Parietal lobe (tissue), 2 donors: ENCODE measurements around the gene IGSF10. TPM values are rescaled to one million over a fixed set of nuclear protein-coding genes. Genes with fewer than 3 reads are reported as not detected.

Experiments
- small RNA-seq: library from RNA; depleted of rRNA; stranded (forward); fragments of <200 nt; gene quantifications from one replicate; pipeline ENCODE3, GENCODE V24; 2014; ENCODE audit warnings: low replicate concordance
- total RNA-seq: library from RNA; depleted of rRNA; stranded (reverse); fragments of >200 nt; gene quantifications from one replicate; pipeline ENCODE4 v1.2.3, GENCODE V29; 2014

IGSF10 gene, protein sequence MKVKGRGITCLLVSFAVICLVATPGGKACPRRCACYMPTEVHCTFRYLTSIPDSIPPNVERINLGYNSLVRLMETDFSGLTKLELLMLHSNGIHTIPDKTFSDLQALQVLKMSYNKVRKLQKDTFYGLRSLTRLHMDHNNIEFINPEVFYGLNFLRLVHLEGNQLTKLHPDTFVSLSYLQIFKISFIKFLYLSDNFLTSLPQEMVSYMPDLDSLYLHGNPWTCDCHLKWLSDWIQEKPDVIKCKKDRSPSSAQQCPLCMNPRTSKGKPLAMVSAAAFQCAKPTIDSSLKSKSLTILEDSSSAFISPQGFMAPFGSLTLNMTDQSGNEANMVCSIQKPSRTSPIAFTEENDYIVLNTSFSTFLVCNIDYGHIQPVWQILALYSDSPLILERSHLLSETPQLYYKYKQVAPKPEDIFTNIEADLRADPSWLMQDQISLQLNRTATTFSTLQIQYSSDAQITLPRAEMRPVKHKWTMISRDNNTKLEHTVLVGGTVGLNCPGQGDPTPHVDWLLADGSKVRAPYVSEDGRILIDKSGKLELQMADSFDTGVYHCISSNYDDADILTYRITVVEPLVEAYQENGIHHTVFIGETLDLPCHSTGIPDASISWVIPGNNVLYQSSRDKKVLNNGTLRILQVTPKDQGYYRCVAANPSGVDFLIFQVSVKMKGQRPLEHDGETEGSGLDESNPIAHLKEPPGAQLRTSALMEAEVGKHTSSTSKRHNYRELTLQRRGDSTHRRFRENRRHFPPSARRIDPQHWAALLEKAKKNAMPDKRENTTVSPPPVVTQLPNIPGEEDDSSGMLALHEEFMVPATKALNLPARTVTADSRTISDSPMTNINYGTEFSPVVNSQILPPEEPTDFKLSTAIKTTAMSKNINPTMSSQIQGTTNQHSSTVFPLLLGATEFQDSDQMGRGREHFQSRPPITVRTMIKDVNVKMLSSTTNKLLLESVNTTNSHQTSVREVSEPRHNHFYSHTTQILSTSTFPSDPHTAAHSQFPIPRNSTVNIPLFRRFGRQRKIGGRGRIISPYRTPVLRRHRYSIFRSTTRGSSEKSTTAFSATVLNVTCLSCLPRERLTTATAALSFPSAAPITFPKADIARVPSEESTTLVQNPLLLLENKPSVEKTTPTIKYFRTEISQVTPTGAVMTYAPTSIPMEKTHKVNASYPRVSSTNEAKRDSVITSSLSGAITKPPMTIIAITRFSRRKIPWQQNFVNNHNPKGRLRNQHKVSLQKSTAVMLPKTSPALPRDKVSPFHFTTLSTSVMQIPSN (N-terminal part only)
- 1.9 TPM for total RNA-seq

DNA sequence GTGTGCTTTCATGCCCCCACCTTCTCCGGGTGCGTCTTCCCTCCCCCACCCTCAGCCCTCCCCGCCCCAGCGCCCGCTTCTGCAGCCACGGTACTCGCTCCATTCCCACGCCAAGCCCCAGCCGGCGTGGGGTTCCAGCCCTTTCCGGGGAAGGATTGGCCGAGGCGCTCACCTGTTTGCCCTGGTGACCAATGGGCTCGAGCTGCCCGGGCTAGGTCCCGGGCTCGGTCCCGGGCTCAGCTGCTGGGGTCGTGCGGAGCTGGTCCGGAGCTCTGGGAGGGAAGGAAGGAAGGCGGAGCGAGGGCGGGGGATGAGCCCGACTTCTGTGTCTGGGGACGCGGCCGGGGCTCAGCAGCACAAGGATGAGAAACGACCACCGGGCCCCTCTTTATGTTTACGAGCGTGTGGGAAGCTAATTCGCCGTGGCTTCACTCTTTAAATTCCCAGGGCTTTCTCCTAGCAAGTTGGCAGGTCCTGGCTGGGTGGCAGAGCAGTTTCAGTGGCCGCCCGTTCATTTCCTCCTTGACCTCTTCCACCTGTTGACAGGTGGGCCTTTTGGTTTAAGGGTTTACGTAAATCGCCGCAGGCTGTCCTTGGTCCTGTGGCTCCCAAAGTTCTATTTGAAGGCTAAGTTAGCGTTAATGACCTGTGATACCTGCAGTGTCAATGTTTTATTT, at the start of gene IGSF10:
TSS of gene IGSF10 (minus strand) at position 288 of the 677 bp plus-strand sequence. CDS start 2,352 bp downstream, outside the sequence.

Small RNAs within 50 kb of the gene (small RNA-seq; reads per million reads assigned to genes)
- gene AC117454.1 = not detected

Other genes with a start within 250 kb of the IGSF10 start
- 0.31 TPM for gene P2RY14, start 182.5 kb downstream of the IGSF10 start, total RNA-seq
- not detected for gene GPR87, start 144.2 kb downstream of the IGSF10 start, total RNA-seq
- gene P2RY13, start 131.5 kb downstream of the IGSF10 start, total RNA-seq = 2.2 TPM
- gene P2RY12, start 76.3 kb downstream of the IGSF10 start, total RNA-seq = 21.9 TPM